Fibroblast of lung (primary cell): Measurements from ENCODE around the gene TM4SF18. TPM values are rescaled to one million over a fixed set of nuclear protein-coding genes. Genes with fewer than 3 reads are reported as not detected.

Experiments
- DNase-seq, 2 donors: peaks; one replicate each; pipeline versions ENCODE4 v3.0.0 to v3.0.0-alpha.2; 2010; ENCODE audit warnings: low read depth in 2 of 2
- H2AFZ ChIP-seq: 2 replicates; pipeline ENCODE4 v1.5.1; 2012; ENCODE audit warnings: low read length, control low read depth, inconsistent platforms
- H3K27ac ChIP-seq: 2 replicates; pipeline ENCODE4 v1.5.1; 2011; ENCODE audit warnings: low read length, control low read depth; ENCODE audit not compliant: insufficient read depth
- H3K27me3 ChIP-seq: 2 replicates; pipeline ENCODE4 v1.5.1; 2011; ENCODE audit warnings: mild to moderate bottlenecking, low read length; ENCODE audit not compliant: control insufficient read depth, insufficient read depth
- H3K36me3 ChIP-seq: 2 replicates; pipeline ENCODE4 v1.5.1; 2011; ENCODE audit warnings: low read length; ENCODE audit not compliant: control insufficient read depth, insufficient read depth
- H3K4me1 ChIP-seq: 2 replicates; pipeline ENCODE4 v1.5.1; 2011; ENCODE audit warnings: low read length; ENCODE audit not compliant: control insufficient read depth, insufficient read depth; ENCODE audit errors: extremely low read depth
- H3K4me2 ChIP-seq: 2 replicates; pipeline ENCODE4 v1.5.1; 2011; ENCODE audit warnings: low read length, control low read depth; ENCODE audit not compliant: insufficient read depth; ENCODE audit errors: extremely low read depth
- H3K4me3 ChIP-seq, 4 experiments: fragments of 200-600 bp in 1 of 4; sonication (generic) in 1 of 4; replicated peaks in 1 of 4; 2 replicates each; pipeline ENCODE4 v1.5.1; 2011 to 2016; ENCODE audit warnings: low read length in 4 of 4, low read depth in 3 of 4, mild to moderate bottlenecking in 3 of 4, control low read depth in 2 of 4, inconsistent platforms in 1 of 4, mixed read lengths in 1 of 4; ENCODE audit not compliant: insufficient read depth in 1 of 4; ENCODE audit errors: control extremely low read depth in 1 of 4
- H3K79me2 ChIP-seq: 2 replicates; pipeline ENCODE4 v1.5.1; 2012; ENCODE audit warnings: mild to moderate bottlenecking, low read length, inconsistent platforms; ENCODE audit not compliant: control insufficient read depth, insufficient read depth
- H3K9ac ChIP-seq: 2 replicates; pipeline ENCODE4 v1.5.1; 2011; ENCODE audit warnings: mild to moderate bottlenecking, low read length, control low read depth; ENCODE audit not compliant: insufficient read depth
- H3K9me3 ChIP-seq: 2 replicates; pipeline ENCODE4 v1.5.1; 2012; ENCODE audit warnings: low read depth, low read length; ENCODE audit not compliant: control insufficient read depth, insufficient read depth
- H4K20me1 ChIP-seq: 2 replicates; pipeline ENCODE4 v1.5.1; 2011; ENCODE audit warnings: low read length; ENCODE audit not compliant: control insufficient read depth, insufficient read depth; ENCODE audit errors: extremely low read depth
- CTCF ChIP-seq, 2 donors: IDR thresholded peaks in 1 of 2; conservative IDR thresholded peaks in 1 of 2; 1 replicate in 1 of 2; 2 replicates in 1 of 2; pipeline ENCODE4 v1.5.1; 2011 to 2012; ENCODE audit warnings: low read length in 2 of 2, control low read depth in 1 of 2, inconsistent platforms in 1 of 2, low read depth in 1 of 2, mild to moderate bottlenecking in 1 of 2
- EZH2 ChIP-seq: IDR thresholded peaks from 2 replicates; pipeline ENCODE4 v1.5.1; 2012; ENCODE audit warnings: low read length, control low read depth, mild to moderate bottlenecking; ENCODE audit errors: missing control alignments
- polyA plus RNA-seq, 2 donors: library from polyadenylated mRNA; depleted of rRNA in 1 of 2; stranded (reverse) in 1 of 2; unstranded in 1 of 2; fragments of >200 nt; gene quantifications; 2 replicates each; pipeline ENCODE4 v1.2.1, GENCODE V29; 2011 to 2012; ENCODE audit warnings: missing spikeins in 1 of 2
- total RNA-seq: library from RNA; depleted of rRNA; stranded (reverse); fragments of >200 nt; gene quantifications from 2 replicates; pipeline ENCODE4 v1.2.1, GENCODE V29; 2014

The TM4SF18 gene
- total and polyA plus RNA-seq, 2 donors (not counting 1 experiment from before 2014, with no cell fraction given) = not detected

- no peak overlapping the region for H3K4me3 ChIP-seq
- no peak overlapping the region for H3K4me2 ChIP-seq
- no peak overlapping the region for H3K9ac ChIP-seq
- no peak overlapping the region for H2AFZ ChIP-seq
- H4K20me1 ChIP-seq = no peaks in the 10 kb centered on the region
- peaks cover 2% of the 10 kb centered on the region for H3K4me1 ChIP-seq
- no peak overlapping the region for H3K27ac ChIP-seq
- no peaks in the 10 kb centered on the region for H3K9me3 ChIP-seq
- no peaks in the 10 kb centered on the region for H3K27me3 ChIP-seq
- DNase-seq = no peak
- TF ChIP-seq EZH2 (no peak), CTCF (conservative IDR thresholded peaks at IDR 0.05 in 1 of 2, IDR thresholded peaks at IDR 0.05 in 1 of 2; ENCODE audit: low read depth in 1 of 2, low read length in 2 of 2) (no peak)
- no peaks in the 10 kb centered on the region for H3K36me3 ChIP-seq
- H3K79me2 ChIP-seq = no peaks in the 10 kb centered on the region
Observed at GRCh38 chr3:149282322-149282721, 51.1 kb downstream of the TM4SF18 start.

GRCh38 chr3:149280671-149281349 is 52.6 kb downstream of the TM4SF18 start:
- Histone ChIP-seq H3K9me3 (no peaks in the 10 kb centered on the region), H3K9ac (no peak overlapping the region), H3K4me2 (no peak overlapping the region), H2AFZ (no peak overlapping the region), H4K20me1 (no peaks in the 10 kb centered on the region), H3K27me3 (no peaks in the 10 kb centered on the region), H3K27ac (no peak overlapping the region), H3K4me1 (peaks cover 2% of the 10 kb centered on the region), H3K79me2 (no peaks in the 10 kb centered on the region), H3K36me3 (no peaks in the 10 kb centered on the region), H3K4me3 (no peak overlapping the region)
- DNase-seq = no peak
- no peak for TF ChIP-seq CTCF (conservative IDR thresholded peaks at IDR 0.05 in 1 of 2, IDR thresholded peaks at IDR 0.05 in 1 of 2; ENCODE audit: low read depth in 1 of 2, low read length in 2 of 2)
- no peak for TF ChIP-seq EZH2

GRCh38 chr3:149278911-149279310 is 54.5 kb downstream of the TM4SF18 start:
- DNase-seq = no peak
- no peaks in the 10 kb centered on the region for H3K9me3 ChIP-seq
- H3K27ac ChIP-seq = no peak overlapping the region
- H4K20me1 ChIP-seq = no peaks in the 10 kb centered on the region
- no peak overlapping the region for H3K4me3 ChIP-seq
- peaks cover 2% of the 10 kb centered on the region for H3K4me1 ChIP-seq
- H3K4me2 ChIP-seq = no peak overlapping the region
- H3K36me3 ChIP-seq = no peaks in the 10 kb centered on the region
- no peak overlapping the region for H2AFZ ChIP-seq
- no peak overlapping the region for H3K9ac ChIP-seq
- no peaks in the 10 kb centered on the region for H3K27me3 ChIP-seq
- TF ChIP-seq CTCF (conservative IDR thresholded peaks at IDR 0.05 in 1 of 2, IDR thresholded peaks at IDR 0.05 in 1 of 2; ENCODE audit: low read depth in 1 of 2, low read length in 2 of 2) (no peak), EZH2 (no peak)
- no peaks in the 10 kb centered on the region for H3K79me2 ChIP-seq
